Vein endothelial cell (primary cell): Measurements from ENCODE around the gene TSSK3. TPM values are rescaled to one million over a fixed set of nuclear protein-coding genes. Genes with fewer than 3 reads are reported as not detected.

ENCODE experiments used
- total RNA-seq: library from RNA; depleted of rRNA; stranded (reverse); fragments of >200 nt; gene quantifications from 2 replicates; pipeline ENCODE4 v1.2.3, GENCODE V29; 2012

Gene TSSK3, protein sequence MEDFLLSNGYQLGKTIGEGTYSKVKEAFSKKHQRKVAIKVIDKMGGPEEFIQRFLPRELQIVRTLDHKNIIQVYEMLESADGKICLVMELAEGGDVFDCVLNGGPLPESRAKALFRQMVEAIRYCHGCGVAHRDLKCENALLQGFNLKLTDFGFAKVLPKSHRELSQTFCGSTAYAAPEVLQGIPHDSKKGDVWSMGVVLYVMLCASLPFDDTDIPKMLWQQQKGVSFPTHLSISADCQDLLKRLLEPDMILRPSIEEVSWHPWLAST
- total RNA-seq: 0.19 and 0.98 TPM in 2 replicates

DNA sequence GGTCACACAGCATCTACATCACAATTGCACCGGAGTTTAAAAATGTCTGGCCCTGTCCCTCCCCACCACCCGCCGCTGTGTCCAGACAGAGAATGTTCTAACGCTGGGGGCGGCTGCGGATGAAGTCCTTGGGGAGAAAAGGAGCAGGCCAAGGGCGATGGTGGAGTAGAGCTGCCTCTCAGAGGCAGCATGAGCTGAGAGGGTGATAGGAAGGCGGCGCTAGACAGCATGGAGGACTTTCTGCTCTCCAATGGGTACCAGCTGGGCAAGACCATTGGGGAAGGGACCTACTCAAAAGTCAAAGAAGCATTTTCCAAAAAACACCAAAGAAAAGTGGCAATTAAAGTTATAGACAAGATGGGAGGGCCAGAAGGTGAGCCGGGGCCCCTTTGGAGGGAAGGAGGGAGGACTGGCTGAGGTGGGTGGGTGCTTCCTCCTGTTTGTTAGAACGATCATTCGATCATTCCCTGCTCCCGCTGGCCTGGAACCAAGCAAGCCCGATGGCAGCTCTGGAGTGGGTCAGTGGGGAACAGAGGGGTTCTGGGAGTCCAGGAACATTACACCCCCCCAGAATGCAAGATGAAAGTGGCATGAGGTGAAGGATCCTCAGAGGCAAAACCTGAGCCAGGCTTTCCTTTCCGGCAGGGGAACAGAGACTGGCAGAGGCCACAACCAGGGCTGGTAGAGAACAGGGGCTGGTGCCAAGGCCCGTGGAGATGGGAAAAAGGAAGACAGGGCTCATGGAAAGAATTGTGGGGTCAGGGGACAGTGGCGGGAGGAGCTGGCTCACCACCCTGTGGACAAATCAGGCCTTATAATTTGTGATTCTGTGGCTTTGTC lies at the start of gene TSSK3, which contains the start of gene FAM229A:
Gene TSSK3, plus strand, starts transcription at position 66 of the 840 bp plus-strand sequence. Its CDS starts 163 bp downstream, at position 229.
Gene FAM229A, minus strand, starts transcription at position 12 of the 840 bp plus-strand sequence. CDS start 394 bp downstream, outside the sequence.

DNA sequence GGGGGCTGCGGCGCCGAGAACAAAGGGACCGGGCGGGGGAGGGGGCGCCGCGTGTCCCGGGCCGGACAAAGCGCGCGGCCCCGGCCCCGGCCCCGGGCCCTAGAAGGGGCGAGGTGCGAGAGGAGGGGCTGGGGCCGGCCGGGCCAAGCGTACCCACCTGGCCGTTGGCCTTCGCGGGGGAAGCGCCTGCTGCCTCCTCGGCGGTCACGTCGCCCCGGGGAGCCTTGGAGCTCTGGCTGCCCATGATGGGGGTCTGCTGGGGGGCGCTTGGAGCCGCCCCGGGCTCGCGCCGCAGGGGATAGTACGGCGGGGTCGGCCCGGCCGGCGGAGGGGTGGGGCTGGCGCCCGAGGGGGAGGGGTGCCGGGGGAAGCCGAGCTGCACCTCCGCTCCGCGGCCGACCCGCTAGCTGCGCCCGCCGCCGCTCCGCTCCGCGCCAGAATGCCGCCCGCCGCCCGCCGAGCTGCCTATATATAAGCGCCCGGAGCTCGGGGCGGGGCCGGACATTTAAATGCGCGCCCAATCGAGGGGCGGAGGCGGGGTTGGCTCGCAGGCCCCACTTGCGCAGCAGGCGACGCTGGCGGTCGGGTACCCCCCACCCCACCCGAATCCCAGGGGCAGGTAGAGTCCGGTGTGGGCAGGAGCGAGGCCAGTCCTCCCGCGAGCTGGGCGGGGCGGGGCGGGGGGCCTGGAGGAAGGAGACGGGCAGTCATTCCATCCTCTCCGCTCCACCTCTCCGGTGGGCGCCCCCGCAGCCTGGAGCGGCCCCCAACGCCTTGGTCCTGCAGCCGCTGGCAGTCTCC lies 26.3 kb upstream of the TSSK3 start, which contains the start of gene MARCKSL1:
Gene MARCKSL1, minus strand, starts transcription at position 444 of the 801 bp plus-strand sequence. Its CDS starts 200 bp downstream, at position 244.

GRCh38 chr1:32394141-32394889 lies 32.0 kb downstream of the TSSK3 start, which contains the start of gene BSDC1:
TSS of gene BSDC1 (minus strand) at chr1:32394441. CDS start at chr1:32394414, 27 bp downstream.

Other genes starting within 250 kb of the TSSK3 start
- gene TXLNA, start 182.9 kb upstream of the TSSK3 start, total RNA-seq: 93.1 and 95.1 TPM in 2 replicates
- 11.8 and 12.4 TPM in 2 replicates for gene CCDC28B, start 161.9 kb upstream of the TSSK3 start, total RNA-seq
- 1.3 and 1.8 TPM in 2 replicates for gene IQCC, start 156.9 kb upstream of the TSSK3 start, total RNA-seq
- not detected in 2 replicates for gene DCDC2B, start 153.4 kb upstream of the TSSK3 start, total RNA-seq
- gene TMEM234, start 140.2 kb upstream of the TSSK3 start, total RNA-seq: 18.0 and 18.6 TPM in 2 replicates
- 309 and 330 TPM in 2 replicates for gene EIF3I, start 140.1 kb upstream of the TSSK3 start, total RNA-seq
- gene FAM167B, start 115.3 kb upstream of the TSSK3 start, total RNA-seq: 1.3 and 2.9 TPM in 2 replicates
- not detected in 2 replicates for gene LCK, start 111.3 kb upstream of the TSSK3 start, total RNA-seq
- 101 TPM in 2 replicates for gene HDAC1, start 70.5 kb upstream of the TSSK3 start, total RNA-seq
- gene MARCKSL1, start 26.3 kb upstream of the TSSK3 start, total RNA-seq: 173 and 204 TPM in 2 replicates
- 1.8 and 2.0 TPM in 2 replicates for gene FAM229A, start 54 bp upstream of the TSSK3 start, total RNA-seq
- gene BSDC1, start 31.9 kb downstream of the TSSK3 start, total RNA-seq: 60.4 and 65.8 TPM in 2 replicates
- under 0.01 TPM in 2 replicates for gene ZBTB8B, start 102.5 kb downstream of the TSSK3 start, total RNA-seq
- gene ZBTB8A, start 176.9 kb downstream of the TSSK3 start, total RNA-seq: 8.6 and 9.1 TPM in 2 replicates